ENCODE results near the gene PTCD2. TPM values are rescaled to one million over a fixed set of nuclear protein-coding genes. Genes with fewer than 3 reads are reported as not detected.

The PTCD2 gene
- total and polyA plus RNA-seq, 11 donors: 5.3 to 21.5 (median 13.0) TPM

DNA sequence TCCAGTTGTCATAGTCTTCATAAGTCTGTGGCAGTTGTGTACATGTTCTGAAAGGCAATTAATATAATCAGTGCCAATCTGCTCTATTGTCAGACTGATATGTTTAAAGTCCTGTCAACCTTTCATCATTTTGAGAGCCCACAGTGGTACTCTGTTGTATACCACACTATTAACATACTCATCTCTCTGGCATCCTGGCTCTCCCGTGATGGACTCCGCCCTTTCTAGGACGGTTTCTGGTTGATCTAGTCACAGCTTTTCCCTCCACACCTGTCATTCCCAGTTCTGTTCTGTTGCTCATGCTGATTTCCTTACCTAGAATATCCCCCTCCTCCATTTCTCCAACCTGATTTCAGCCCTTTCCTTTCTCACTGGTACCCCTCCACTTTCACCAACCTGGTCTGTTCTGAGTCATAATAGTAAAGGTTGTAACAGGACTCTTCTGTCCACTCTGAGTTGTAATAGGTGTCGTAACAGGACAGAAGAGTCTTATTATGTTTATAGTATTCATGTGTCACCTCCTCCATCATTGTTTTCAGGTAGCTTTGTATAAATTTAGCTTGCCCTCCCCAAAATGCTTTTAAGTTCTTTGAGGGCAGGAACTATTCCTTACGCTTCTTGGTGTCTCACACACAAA lies 4.1 kb downstream of the PTCD2 start:
- Histone ChIP-seq H3K4me3 (no peak overlapping the region), H3K27ac (no peak overlapping the region), H3K27me3 (no peaks in the 10 kb centered on the region), H3K36me3 (peaks cover 0 to 68% (median 62%) of the 10 kb centered on the region in 9 donors), H3K9me3 (no peaks in the 10 kb centered on the region), H3K4me1 (peaks cover 0 to 16% (median 9%) of the 10 kb centered on the region in 12 donors)
- DNase-seq (no peak), ATAC-seq (no peak)
- intact Hi-C loops (cut with DNase I): no loop called here
- WGBS, 4 donors: 91 to 93% (median 92%) methylated on average over 5 of the region's 5 CpGs
- no peak for TF ChIP-seq CTCF (IDR thresholded peaks at IDR 0.05)
- no peak for TF ChIP-seq POLR2A (IDR thresholded peaks at IDR 0.05)

DNA sequence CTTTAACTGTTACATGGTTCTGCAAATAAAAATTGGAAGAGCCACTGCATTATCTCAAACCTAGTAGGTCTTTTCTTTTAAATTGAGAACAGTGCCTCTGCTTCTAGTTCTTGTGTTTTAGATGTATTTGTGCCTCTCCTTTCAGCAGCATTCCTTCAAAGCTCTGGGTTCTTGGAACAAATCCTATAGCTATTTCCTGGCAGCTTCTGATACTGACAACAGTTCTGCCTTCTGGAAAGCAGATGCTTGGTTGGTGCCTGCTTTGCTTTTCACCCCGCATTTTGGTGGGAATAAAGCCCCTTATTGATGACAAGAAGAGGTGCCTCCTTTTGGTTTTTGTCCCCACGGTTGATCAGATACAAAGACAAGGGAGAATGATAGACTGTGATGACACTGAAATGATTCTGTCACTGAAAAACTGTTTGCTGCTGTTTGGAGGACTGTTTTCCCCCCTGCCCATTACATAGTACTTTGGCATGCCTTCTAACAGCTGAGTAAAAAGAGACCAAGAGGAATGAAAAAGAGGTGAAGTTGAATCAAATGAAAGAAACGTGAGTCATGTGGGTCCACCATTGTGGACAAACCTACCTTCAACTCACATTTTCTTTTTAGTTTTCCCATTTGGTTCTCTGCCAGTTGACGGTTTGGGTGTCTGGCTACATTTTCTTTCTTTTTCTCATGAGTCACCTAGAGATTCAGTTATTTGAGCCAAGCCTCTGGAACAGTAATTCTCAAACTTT lies 5.6 kb downstream of the PTCD2 start:
- H3K27ac ChIP-seq: no peak overlapping the region
- DNase-seq: no peak
- no peak for ATAC-seq
- no peak overlapping the region for H3K4me3 ChIP-seq
- H3K36me3 ChIP-seq: peaks cover 0 to 83% (median 71%) of the 10 kb centered on the region in 9 donors
- 77 to 83% (median 79%) methylated on average over 4 of the region's 4 CpGs for WGBS, 4 donors
- intact Hi-C loops (cut with DNase I): no loop called here
- no peaks in the 10 kb centered on the region for H3K9me3 ChIP-seq
- H3K4me1 ChIP-seq: peaks cover 0 to 10% (median 6%) of the 10 kb centered on the region in 12 donors
- H3K27me3 ChIP-seq: no peaks in the 10 kb centered on the region
- TF ChIP-seq CTCF (IDR thresholded peaks at IDR 0.05): no peak
- TF ChIP-seq POLR2A (IDR thresholded peaks at IDR 0.05): no peak

- 79 to 100% (median 85%) methylated on average over 1 to 2 of the region's 2 CpGs for WGBS, 4 donors
- intact Hi-C loops (cut with DNase I): no loop called here
- H3K27ac ChIP-seq: no peak overlapping the region
Observed at GRCh38 chr5:72326306-72326649, 6.1 kb downstream of the PTCD2 start.

More at GRCh38 chr5:72326306-72326649, 6.1 kb downstream of the PTCD2 start:
- ATAC-seq (no peak), DNase-seq (no peak)
- peaks cover 0 to 5% (median under 1%) of the 10 kb centered on the region in 12 donors for H3K4me1 ChIP-seq
- no peak overlapping the region for H3K4me3 ChIP-seq
- no peaks in the 10 kb centered on the region for H3K27me3 ChIP-seq
- TF ChIP-seq CTCF (IDR thresholded peaks at IDR 0.05) (no peak), POLR2A (IDR thresholded peaks at IDR 0.05) (no peak)
- no peaks in the 10 kb centered on the region for H3K9me3 ChIP-seq
- peaks cover 0 to 88% (median 76%) of the 10 kb centered on the region in 9 donors for H3K36me3 ChIP-seq

Data from heart left ventricle (tissue), 16 donors.